ENCODE measurements around the gene GALK1.

GALK1 gene

GRCh38 chr17:75764417-75764710 lies 628 bp downstream of the GALK1 start:
- TF ChIP-seq CTCF (IDR thresholded peaks at IDR 0.05): peak; percentile 47

DNA sequence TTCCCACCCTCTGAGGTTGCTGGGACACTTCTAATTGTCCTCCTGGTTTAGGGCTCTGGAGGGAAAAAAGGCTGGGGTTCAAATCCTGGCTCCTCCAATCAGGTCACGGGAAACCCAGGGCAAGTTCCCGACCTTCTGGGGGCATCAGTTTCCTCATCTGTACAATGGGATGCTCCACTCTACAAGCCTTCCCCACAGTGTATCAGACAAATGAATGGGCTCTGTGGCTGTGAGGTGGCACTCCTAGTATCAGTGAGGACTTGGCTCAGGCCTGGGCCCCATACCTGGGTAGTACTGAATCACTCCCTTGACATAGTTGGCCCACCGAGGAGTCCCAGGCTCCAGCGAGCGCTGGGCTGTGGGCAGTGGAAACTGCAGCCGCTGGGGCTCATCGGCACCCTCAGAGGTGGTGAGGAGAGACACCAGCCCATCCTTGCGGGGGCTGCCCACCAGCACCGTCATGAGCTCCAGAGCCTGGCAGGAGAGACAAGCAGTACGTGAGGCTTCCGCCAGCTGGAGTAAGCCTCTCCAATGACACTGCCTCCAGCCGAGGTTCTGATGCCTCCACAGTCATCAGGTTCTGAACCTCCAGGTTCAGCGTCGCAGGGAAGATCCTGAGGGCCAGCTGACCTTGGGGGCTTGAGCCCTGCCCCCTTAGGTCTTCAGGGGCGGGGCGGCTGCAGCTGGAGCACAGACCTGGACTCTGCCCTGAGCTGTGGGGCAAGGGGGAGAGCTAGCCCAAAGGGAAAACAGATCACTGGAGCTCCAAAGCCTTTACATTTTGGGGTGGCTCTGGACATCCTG lies 1.2 kb downstream of the GALK1 start:
- no peak for TF ChIP-seq CTCF (IDR thresholded peaks at IDR 0.05)

- TF ChIP-seq CTCF (IDR thresholded peaks at IDR 0.05): no peak
Measured at GRCh38 chr17:75763269-75763607, 1.8 kb downstream of the GALK1 start.

GRCh38 chr17:75762513-75763268 lies 2.3 kb downstream of the GALK1 start:
- TF ChIP-seq CTCF (IDR thresholded peaks at IDR 0.05): no peak

DNA sequence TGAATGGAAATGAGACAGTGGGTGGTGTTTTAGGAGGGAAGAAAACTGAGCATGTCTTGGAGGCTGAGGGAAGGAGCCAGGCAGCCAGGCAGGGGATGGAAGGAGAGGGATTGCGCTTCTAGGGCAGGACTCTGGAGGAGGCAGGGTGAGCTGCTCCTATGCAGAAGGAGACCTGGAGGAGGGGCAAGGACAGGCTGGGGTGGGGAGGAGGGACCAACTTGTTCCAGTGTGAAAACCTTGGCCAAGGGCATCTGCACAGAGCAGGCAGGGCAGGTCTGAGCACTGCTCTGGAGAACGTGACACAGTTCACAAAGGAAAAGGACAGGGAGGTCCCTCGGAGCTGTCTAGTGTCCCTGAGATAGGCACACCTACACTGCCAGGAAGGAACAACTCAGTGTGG lies 5.5 kb downstream of the GALK1 start:
- TF ChIP-seq CTCF (IDR thresholded peaks at IDR 0.05): no peak

DNA sequence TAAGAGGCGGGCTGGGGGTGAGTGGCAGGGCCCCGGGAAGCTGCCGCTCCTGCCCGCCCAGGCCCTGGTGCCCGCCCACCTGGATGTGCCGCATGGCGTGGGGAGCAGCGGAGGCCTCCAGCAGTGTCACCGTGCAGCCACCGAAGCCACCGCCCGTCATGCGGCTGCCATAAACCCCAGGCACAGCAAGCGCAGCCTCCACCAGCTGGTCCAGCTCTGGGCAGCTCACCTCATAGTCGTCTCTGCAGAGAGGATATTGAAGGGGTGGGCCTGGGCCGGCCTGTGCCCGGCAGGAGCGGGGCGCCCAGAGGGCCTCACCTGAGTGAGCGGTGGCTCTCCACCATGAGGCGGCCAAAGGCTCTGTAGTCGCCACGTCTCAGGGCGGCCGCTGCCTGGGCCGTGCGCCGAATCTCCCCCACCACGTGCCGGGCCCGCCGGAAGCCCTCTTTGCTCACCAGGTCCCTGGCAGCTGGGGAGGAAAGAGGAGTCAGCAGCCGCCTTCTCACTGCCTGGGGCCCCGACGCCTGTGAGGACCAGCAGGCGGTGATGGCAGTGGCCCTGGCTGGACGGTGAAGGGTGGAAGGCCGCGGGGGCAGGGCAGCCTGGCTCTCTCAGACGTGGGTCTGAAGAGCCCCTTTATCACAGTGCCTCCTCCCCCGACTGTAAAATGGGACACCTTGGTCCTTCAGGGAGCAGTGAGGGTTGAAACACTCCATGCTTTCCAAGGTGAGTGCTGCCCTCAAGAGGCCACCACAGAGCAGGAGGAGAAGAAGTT lies 6.7 kb downstream of the GALK1 start:
- TF ChIP-seq CTCF (IDR thresholded peaks at IDR 0.05): peak; percentile 46

- TF ChIP-seq CTCF (IDR thresholded peaks at IDR 0.05): no peak
Measured at GRCh38 chr17:75757086-75757681, 7.8 kb downstream of the GALK1 start.

Measured in LNCAP (cell line).